Cardiac fibroblast (primary cell): ENCODE results near the gene CIAO2B.

Experiments
- DNase-seq, 2 donors: peaks; one replicate each; pipeline versions ENCODE4 v3.0.0 to v3.0.0-alpha.2; 2010; ENCODE audit warnings: low read depth in 2 of 2
- H3K4me3 ChIP-seq, 2 donors: replicated peaks in 1 of 2; 1 replicate in 1 of 2; 2 replicates in 1 of 2; pipeline ENCODE4 v1.5.1; 2011; ENCODE audit warnings: low read depth in 2 of 2, low read length in 2 of 2, mild to moderate bottlenecking in 2 of 2, moderate library complexity in 1 of 2
- CTCF ChIP-seq: IDR thresholded peaks from one replicate; pipeline ENCODE4 v1.5.1; 2011; ENCODE audit warnings: low read depth, mild to moderate bottlenecking, low read length, inconsistent platforms

Gene CIAO2B

GRCh38 chr16:66886914-66887313, 47.3 kb downstream of the CIAO2B start:
- no peak overlapping the region for H3K4me3 ChIP-seq
- no peak for DNase-seq
- TF ChIP-seq CTCF, result no peak

- H3K4me3 ChIP-seq, result no peak overlapping the region
- no peak for DNase-seq
- TF ChIP-seq CTCF, result no peak
Observed at GRCh38 chr16:66886321-66886720, 47.9 kb downstream of the CIAO2B start.

- TF ChIP-seq CTCF, result no peak
- DNase-seq, result no peak
- no peak overlapping the region for H3K4me3 ChIP-seq
Observed at GRCh38 chr16:66885491-66885890, 48.7 kb downstream of the CIAO2B start.

GRCh38 chr16:66882702-66883101, 51.5 kb downstream of the CIAO2B start:
- no peak for TF ChIP-seq CTCF
- no peak for DNase-seq
- no peak overlapping the region for H3K4me3 ChIP-seq
